GM12874 (cell line): ENCODE results near the gene PHF19.

ENCODE experiments used
- TF ChIP-seq, protein P1 (sequence below): IDR thresholded peaks from 2 replicates; pipeline ENCODE4 v1.5.1; 2011; ENCODE audit warnings: low read depth, mild to moderate bottlenecking, control low read depth, low read length, moderate library complexity; ENCODE audit not compliant: insufficient read depth

Gene PHF19

DNA sequence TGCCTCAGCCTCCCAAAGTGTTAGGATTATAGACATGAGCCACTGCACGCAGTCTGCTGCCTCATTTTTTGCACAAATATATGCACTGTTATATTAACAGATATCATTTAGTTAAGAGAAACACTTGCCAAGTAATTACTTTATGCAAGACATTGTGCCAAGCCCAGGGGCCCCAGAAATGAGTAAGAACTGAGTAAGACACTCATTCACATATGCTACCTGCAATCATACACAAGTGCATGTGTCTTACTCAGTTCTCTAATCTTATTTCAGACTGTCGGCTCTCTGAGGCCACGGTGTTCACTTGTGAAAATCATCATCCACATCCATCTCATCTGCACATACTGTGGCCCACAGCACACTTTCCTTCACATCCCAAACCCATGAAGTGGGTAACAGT lies 33.7 kb upstream of the PHF19 start:
- TF ChIP-seq, protein P1, sequence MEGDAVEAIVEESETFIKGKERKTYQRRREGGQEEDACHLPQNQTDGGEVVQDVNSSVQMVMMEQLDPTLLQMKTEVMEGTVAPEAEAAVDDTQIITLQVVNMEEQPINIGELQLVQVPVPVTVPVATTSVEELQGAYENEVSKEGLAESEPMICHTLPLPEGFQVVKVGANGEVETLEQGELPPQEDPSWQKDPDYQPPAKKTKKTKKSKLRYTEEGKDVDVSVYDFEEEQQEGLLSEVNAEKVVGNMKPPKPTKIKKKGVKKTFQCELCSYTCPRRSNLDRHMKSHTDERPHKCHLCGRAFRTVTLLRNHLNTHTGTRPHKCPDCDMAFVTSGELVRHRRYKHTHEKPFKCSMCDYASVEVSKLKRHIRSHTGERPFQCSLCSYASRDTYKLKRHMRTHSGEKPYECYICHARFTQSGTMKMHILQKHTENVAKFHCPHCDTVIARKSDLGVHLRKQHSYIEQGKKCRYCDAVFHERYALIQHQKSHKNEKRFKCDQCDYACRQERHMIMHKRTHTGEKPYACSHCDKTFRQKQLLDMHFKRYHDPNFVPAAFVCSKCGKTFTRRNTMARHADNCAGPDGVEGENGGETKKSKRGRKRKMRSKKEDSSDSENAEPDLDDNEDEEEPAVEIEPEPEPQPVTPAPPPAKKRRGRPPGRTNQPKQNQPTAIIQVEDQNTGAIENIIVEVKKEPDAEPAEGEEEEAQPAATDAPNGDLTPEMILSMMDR: no peak

DNA sequence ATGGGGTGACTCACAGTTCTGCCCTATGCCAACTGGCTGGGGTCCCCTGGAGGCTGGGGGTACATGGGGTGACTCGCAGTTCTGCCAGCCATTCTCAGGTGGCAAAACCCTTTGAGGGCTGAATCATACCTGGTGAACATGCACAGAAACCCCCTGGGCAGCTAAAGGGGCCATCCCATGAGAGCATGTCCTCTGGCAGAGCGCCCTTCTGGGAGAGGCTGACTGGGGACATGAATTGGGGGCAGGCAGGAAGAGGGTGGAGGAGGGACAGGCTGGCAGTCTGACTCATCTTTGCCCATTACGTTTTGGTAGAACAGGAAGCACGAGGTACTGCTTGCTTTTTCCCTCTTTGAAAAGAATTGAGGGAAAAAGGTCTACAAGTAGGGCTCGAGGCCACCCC lies 32.9 kb upstream of the PHF19 start:
- TF ChIP-seq, protein P1: no peak

DNA sequence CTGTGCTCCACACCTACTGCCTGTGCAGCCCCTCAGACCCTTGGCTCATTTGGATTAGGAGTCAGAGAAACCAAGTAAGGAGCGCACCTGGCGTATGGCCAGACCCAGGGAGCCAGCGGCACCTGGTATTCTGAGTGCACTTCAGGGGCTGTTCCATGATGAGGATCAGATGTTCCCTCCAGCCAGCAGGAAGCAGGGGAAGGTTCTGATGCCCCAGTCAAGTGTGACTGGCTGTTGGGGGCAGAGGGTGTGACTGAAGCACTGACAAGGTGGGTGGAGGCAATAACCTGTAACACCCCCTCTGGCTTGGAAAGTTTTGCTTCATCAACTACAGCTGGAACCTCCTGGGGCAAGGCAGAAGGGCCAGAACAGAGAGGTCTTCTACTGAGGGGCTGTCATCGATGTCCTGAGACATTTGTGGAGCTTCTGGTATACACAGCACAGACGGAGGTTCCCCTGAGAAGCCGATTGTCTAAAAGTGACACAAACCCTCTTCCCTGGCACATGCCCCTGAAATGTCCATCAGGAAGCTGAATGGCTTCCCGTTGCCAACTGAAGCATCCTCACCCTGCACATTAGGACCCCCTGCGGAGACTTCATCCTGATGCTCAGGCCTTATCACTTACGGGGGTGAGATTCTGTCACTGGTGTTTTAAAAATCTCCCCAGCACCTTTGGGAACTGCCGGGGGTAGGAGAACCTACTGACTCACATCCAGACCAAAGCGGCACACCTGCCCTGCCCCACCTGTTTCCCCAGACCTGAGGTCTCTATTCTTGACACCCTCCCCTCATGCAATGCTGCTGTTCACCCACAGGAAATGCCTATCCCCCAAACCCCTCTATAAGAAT lies 28.6 kb upstream of the PHF19 start:
- TF ChIP-seq, protein P1: no peak

DNA sequence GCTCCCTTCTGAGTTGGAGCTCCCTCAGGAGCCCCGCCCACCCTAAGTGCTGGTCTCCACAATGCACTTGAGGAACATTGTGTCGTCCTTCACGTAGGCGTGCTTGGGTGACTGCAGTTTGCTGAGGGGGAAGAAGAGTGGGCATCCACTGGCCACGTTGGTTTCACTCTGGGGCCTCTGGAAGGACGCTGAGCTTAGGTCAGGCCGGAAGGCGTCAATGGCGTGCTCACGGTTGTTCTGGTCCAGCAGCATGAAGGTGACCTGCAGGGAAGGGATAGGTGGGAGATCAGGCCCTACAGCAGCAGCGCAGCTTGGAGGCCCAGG lies 28.0 kb upstream of the PHF19 start:
- TF ChIP-seq, protein P1: no peak

DNA sequence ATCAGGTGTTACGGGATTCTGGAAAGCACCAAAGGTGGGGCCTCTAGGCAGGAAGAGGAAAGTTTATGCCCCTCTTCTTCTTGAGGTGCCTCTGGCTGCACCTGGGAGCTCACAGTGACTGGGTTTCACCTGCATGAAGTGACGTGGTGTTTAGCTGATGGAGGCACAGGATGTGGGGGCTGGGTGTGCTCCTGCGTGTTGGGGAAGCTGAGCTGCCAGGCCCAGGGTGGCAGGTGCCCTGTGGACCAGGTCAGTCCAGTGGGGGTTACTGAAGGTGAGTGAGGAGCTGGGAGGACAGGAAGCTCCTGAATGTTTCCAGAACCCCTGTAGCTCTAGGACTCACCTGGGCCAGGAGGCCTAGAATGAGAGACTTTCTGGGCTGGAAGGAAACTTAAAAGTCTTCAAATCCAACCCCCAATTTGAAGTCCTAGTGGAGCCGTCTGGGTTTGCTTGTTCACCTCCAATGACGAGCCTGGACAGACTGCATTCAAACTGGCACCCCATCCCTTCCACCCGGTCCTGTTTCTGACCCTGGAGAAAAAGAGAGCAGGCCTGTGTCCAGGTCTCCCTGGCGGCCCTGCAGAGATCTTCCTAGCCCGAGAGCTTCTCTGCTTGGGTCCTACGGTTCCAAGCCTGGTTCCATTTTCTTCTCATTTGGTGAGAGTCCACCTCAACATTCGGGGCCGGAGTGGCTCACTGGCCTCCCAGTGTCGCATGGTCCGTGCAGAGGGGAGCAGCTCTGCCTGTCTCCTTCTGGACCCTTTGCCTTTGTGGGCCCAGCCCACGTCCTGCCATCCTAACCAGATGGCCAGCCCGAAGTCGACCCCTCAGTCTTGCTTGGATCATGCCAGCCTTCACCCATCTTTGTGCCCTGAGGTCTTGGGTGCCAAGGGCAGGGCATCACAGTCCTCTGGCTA lies 27.3 kb upstream of the PHF19 start:
- TF ChIP-seq, protein P1: no peak

DNA sequence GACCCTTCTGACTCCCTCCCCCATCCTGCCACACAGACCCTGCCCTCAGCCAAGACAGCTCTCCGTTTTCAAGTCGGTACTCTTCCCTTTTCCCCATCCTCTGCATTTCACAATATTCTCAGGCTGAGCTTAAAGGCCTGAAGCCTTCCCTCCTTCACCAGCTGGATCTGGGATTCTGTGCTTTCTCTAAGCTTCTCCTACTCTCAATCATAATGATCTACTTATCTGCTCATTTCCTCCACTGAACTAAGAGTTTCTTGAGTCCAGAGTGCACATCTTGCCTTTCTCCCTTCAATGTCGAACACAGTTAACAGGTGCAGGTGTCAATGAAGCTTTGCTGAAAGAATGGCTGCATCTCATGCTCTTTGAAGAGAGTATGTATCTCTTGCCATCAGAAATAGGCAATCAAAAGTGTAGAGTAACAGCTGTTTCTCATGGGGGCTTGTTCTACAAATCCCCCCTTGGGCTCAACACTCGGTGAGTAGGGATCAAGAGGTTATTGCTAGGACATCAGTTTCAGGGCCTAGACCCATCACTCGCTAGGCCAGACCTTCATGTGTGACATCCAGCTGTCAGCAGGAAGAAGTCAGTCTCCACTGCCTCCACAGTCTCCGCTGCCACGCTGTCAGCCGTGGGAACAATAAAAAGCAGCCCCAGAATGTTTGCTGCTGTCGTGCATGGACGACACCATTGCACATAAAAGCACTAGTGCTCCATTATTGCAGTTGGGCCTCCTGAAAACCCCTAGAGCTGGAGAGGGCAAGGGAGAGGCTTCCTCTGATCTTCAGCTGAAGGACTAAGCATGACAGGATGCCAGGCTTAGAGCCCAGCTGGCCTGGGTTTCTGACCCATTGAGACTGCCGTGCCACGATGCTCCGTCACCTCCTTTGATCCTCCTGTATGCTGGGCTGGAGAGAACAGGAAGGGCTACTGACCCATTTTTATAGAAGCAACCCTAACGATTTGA lies 25.9 kb upstream of the PHF19 start:
- TF ChIP-seq, protein P1: no peak
